K562 (cell line): ENCODE data around the gene BRMS1. TPM values are rescaled to one million over a fixed set of nuclear protein-coding genes. Genes with fewer than 3 reads are reported as not detected.

Experiments used
- ATAC-seq: fragments of 200-7000 bp; cut with Tn5 transposase; 3 replicates; pipeline ENCODE4 v1.9.1; 2020; ENCODE audit warnings: moderate library complexity
- BruUV-seq: library from RNA; stranded (reverse); fragments of 400-500 nt; replicated peaks from 2 replicates; lab custom pipeline; 2021; lab: Mats Ljungman, UMichigan
- CTCF ChIA-PET: fragments of 300-600 bp; formaldehyde crosslinking; extraction: SDS; loops from one replicate; lab custom pipeline; 2021; ENCODE audit warnings: low intra/inter-chr PET ratio; lab: Yijun Ruan, JAX
- POLR2A ChIA-PET: fragments of 300-600, 350-650 bp; sonication (Branson Sonifier 250); formaldehyde crosslinking; extraction: SDS; loops from one replicate; lab custom pipeline; 2021; ENCODE audit warnings: antibody characterized with exemption, inconsistent platforms; lab: Yijun Ruan, JAX
- DNase-seq, 4 experiments: peaks; one replicate each; pipeline versions ENCODE4 v3.0.0 to v3.0.0-alpha.2; 2011 to 2018; ENCODE audit warnings: low spot score in 3 of 4, mixed read lengths in 3 of 4; ENCODE audit errors: extremely low read depth in 1 of 4
- FAIRE-seq: peaks from 2 replicates; lab custom pipeline; 2011; peaks lifted over from hg19 to GRCh38; lab: Jason Lieb, UNC
- H2AFZ ChIP-seq: 2 replicates; pipeline ENCODE4 v1.6.0; 2011; ENCODE audit warnings: low read depth, low read length, control low read depth, inconsistent platforms
- H3K27ac ChIP-seq: fragments of 200-600 bp; 3 replicates; pipeline ENCODE4 v1.8.0; 2011; ENCODE audit warnings: low read depth, mild to moderate bottlenecking, control low read depth, inconsistent platforms, low read length, moderate library complexity, mixed read lengths; ENCODE audit errors: extremely low read depth
- H3K27me3 ChIP-seq, 2 experiments: fragments of 300-600 bp in 1 of 2; 2 replicates in 1 of 2; 3 replicates in 1 of 2; pipeline versions ENCODE4 v1.6.0 to v1.8.0; 2011; ENCODE audit warnings: inconsistent platforms in 2 of 2, low read length in 2 of 2, mild to moderate bottlenecking in 1 of 2, mixed read lengths in 1 of 2, moderate library complexity in 1 of 2; ENCODE audit not compliant: control insufficient read depth in 2 of 2, insufficient read depth in 2 of 2
- H3K36me3 ChIP-seq: fragments of 300-600 bp; 3 replicates; pipeline ENCODE4 v1.8.0; 2011; ENCODE audit warnings: mild to moderate bottlenecking, low read length, inconsistent platforms; ENCODE audit not compliant: control insufficient read depth, insufficient read depth
- H3K4me1 ChIP-seq, 2 experiments: fragments of 200-600 bp in 1 of 2; replicated peaks in 1 of 2; 2 replicates in 1 of 2; 3 replicates in 1 of 2; pipeline versions ENCODE4 v1.5.1 to v1.8.0; 2011; ENCODE audit warnings: inconsistent platforms in 2 of 2, low read length in 2 of 2, mild to moderate bottlenecking in 1 of 2, mixed read lengths in 1 of 2, moderate library complexity in 1 of 2; ENCODE audit not compliant: control insufficient read depth in 2 of 2, insufficient read depth in 2 of 2
- H3K4me2 ChIP-seq: 2 replicates; pipeline ENCODE4 v1.6.1; 2011; ENCODE audit warnings: low read length, control low read depth, inconsistent platforms, mixed read lengths; ENCODE audit not compliant: insufficient read depth
- H3K4me3 ChIP-seq: fragments of 200-600 bp; sonication (generic), shearing (Covaris generic); 2 replicates; pipeline ENCODE4 v1.5.1; 2016; ENCODE audit warnings: control low read depth, inconsistent platforms
- H3K79me2 ChIP-seq: fragments of 200-600 bp; 3 replicates; pipeline ENCODE4 v1.8.0; 2011; ENCODE audit warnings: low read length, inconsistent platforms; ENCODE audit not compliant: control insufficient read depth, insufficient read depth
- H3K9ac ChIP-seq, 2 experiments: 2 replicates each; pipeline versions ENCODE4 v1.6.0 to v1.6.1; 2011; ENCODE audit warnings: low read depth in 2 of 2, low read length in 2 of 2, control low read depth in 1 of 2, inconsistent platforms in 1 of 2, mild to moderate bottlenecking in 1 of 2, mixed read lengths in 1 of 2; ENCODE audit not compliant: insufficient read depth in 1 of 2
- H3K9me1 ChIP-seq: one replicate; pipeline ENCODE4 v1.6.0; 2011; ENCODE audit warnings: inconsistent platforms, mild to moderate bottlenecking, low read length, moderate library complexity; ENCODE audit not compliant: control insufficient read depth, insufficient read depth
- H3K9me3 ChIP-seq: replicated peaks from 2 replicates; pipeline ENCODE4 v1.5.1; 2011; ENCODE audit warnings: low read depth, low read length, inconsistent platforms; ENCODE audit not compliant: control insufficient read depth, insufficient read depth
- H4K20me1 ChIP-seq: replicated peaks from 2 replicates; pipeline ENCODE4 v1.6.1; 2011; ENCODE audit warnings: low read length, inconsistent platforms, mixed read lengths; ENCODE audit not compliant: control insufficient read depth, insufficient read depth
- DDX20 ChIP-seq: fragments of 450-650 bp; IDR thresholded peaks from 2 replicates; pipeline ENCODE4 v1.6.1; 2016; ENCODE audit warnings: missing genetic modification characterization, low read depth, mild to moderate bottlenecking, missing compliant biosample characterization, moderate library complexity
- ELF1 ChIP-seq: fragments of 200-800 bp; sonication (Bioruptor generic); IDR thresholded peaks from 2 replicates; pipeline ENCODE4 v1.6.1; 2016; ENCODE audit warnings: missing genetic modification characterization, missing compliant biosample characterization
- ETV6 ChIP-seq, 3 experiments: fragments of 150-350 bp in 1 of 3; sonication (generic) in 1 of 3; formaldehyde crosslinking in 1 of 3; IDR thresholded peaks; 2 replicates each; pipeline versions ENCODE4 v1.6.1 to v1.8.0; 2014 to 2022; ENCODE audit warnings: borderline replicate concordance in 2 of 3, low read depth in 2 of 3, antibody characterized with exemption in 1 of 3, low read length in 1 of 3, mild to moderate bottlenecking in 1 of 3, missing genetic modification reagents in 1 of 3
- HMGN3 ChIP-seq: IDR thresholded peaks from 2 replicates; pipeline ENCODE4 v1.6.1; 2011; ENCODE audit warnings: borderline replicate concordance, low read depth, mild to moderate bottlenecking, mixed read lengths, low read length; ENCODE audit not compliant: insufficient read length; ENCODE audit errors: extremely low read depth
- NCOA4 ChIP-seq: fragments of 450-650 bp; IDR thresholded peaks from 2 replicates; pipeline ENCODE4 v1.6.1; 2018; ENCODE audit warnings: mild to moderate bottlenecking; ENCODE audit not compliant: partially characterized antibody
- NCOR1 ChIP-seq: fragments of 450-650 bp; IDR thresholded peaks from 2 replicates; pipeline ENCODE4 v1.6.1; 2016; ENCODE audit warnings: mild to moderate bottlenecking, moderate library complexity
- NONO ChIP-seq, 2 experiments: fragments of 200-400 bp in 1 of 2; fragments of 450-650 bp in 1 of 2; formaldehyde crosslinking in 1 of 2; IDR thresholded peaks; 2 replicates each; pipeline ENCODE4 v1.6.1; 2017; ENCODE audit warnings: low read depth in 2 of 2, mild to moderate bottlenecking in 2 of 2, moderate library complexity in 2 of 2, low read length in 1 of 2
- POLR2B ChIP-seq: fragments of 450-650 bp; IDR thresholded peaks from 2 replicates; pipeline ENCODE4 v1.6.1; 2018; ENCODE audit warnings: low read depth; ENCODE audit not compliant: partially characterized antibody
- TCFL5 ChIP-seq: fragments of 250-450 bp; sonication (Bioruptor Pico); conservative IDR thresholded peaks from 2 replicates; pipeline ENCODE4 v1.6.1; 2021; ENCODE audit warnings: mild to moderate bottlenecking, moderate library complexity, matching md5 sums
- XRCC3 ChIP-seq: fragments of 450-650 bp; IDR thresholded peaks from 2 replicates; pipeline ENCODE4 v1.6.1; 2017; ENCODE audit warnings: mild to moderate bottlenecking, moderate library complexity
- ZBTB34 ChIP-seq: fragments of 250-450 bp; sonication (Bioruptor Pico); IDR thresholded peaks from 2 replicates; pipeline ENCODE4 v1.8.0; 2021; ENCODE audit warnings: mild to moderate bottlenecking, moderate library complexity
- ZNF347 ChIP-seq: fragments of 450-650 bp; formaldehyde crosslinking; IDR thresholded peaks from 2 replicates; pipeline ENCODE4 v1.4.0; 2020; ENCODE audit warnings: low read depth, mild to moderate bottlenecking, moderate library complexity
- ZNF511 ChIP-seq: sonication (generic); formaldehyde crosslinking; IDR thresholded peaks from 2 replicates; pipeline ENCODE4 v1.8.0; 2022; ENCODE audit warnings: mild to moderate bottlenecking, missing genetic modification reagents
- WGBS: fragments of 100-300 bp; shearing (Covaris generic); methylation state at CpG from one replicate; pipeline ENCODE4 v1.1.6; 2016; ENCODE audit warnings: low coverage, mixed read lengths; ENCODE audit not compliant: insufficient coverage; ENCODE audit errors: missing lambda C conversion rate; 5-methylcytosine and 5-hydroxymethylcytosine counted together
- in situ Hi-C: fragments of 300-500 bp; cut with MboI; formaldehyde crosslinking; loops from 4 replicates; pipeline ENCODE4 v1.15.0; 2018; ENCODE audit warnings: inconsistent platforms, mixed read lengths
- intact Hi-C: fragments of 100-400 bp; cut with micrococcal nuclease; formaldehyde crosslinking; loops from 2 replicates; pipeline ENCODE4 v1.14.2; 2022
- polyA plus RNA-seq, 8 experiments: library from polyadenylated mRNA; depleted of rRNA in 4 of 8; stranded (reverse) in 5 of 8; unstranded in 3 of 8; fragments of >200 nt; fragmentation: Nextera tagmentation in 2 of 8; fragmentation: Illumina TruSeq in 1 of 8; extraction: Ambion mirVana in 2 of 8; extraction: Trizol in 1 of 8; gene quantifications; 2 replicates each; pipeline versions ENCODE4 v1.2.1 to v1.2.3, GENCODE V29; 2011 to 2014; ENCODE audit warnings: inconsistent platforms in 1 of 8, missing spikeins in 1 of 8
- total RNA-seq, 7 experiments: library from RNA; depleted of rRNA in 6 of 7; stranded (reverse); fragments of >200 nt in 6 of 7; fragmentation: Illumina TruSeq in 2 of 7; extraction: Trizol in 2 of 7; gene quantifications; 2 replicates each; pipeline versions ENCODE4 v1.2.1 to v1.2.3, GENCODE V29; 2011 to 2021; ENCODE audit warnings: low replicate concordance in 1 of 7

BRMS1 gene
- total and polyA plus RNA-seq, 9 of the 15 experiments (the other 6 are each of a cell fraction or from before 2014, with no cell fraction given) = 2.2 to 78.8 (median 33.4) TPM

GRCh38 chr11:66339162-66339675 is 5.7 kb downstream of the BRMS1 start:
- H3K36me3 ChIP-seq = peaks cover 61% of the 10 kb centered on the region; the same call in 2 of the 3 replicates
- DNase-seq = no peak
- intact Hi-C loops = no loop called here
- no peak overlapping the region for H2AFZ ChIP-seq
- CTCF ChIA-PET = no interaction called here
- no peaks in the 10 kb centered on the region for H3K9me1 ChIP-seq
- no peak for ATAC-seq
- no TSS peak for BruUV-seq
- TF ChIP-seq ELF1 (tag) (no peak), TCFL5 (no peak), ZNF511 (no peak), NONO (IDR thresholded peaks at IDR 0.05; ENCODE audit: low read depth in 2 of 2, low read length in 1 of 2) (no peak), ZBTB34 (CRISPR knock-in tag) (no peak), NCOA4 (no peak), ZNF347 (CRISPR knock-in tag) (no peak), NCOR1 (no peak), XRCC3 (no peak), HMGN3 (no peak), POLR2B (no peak), DDX20 (tag) (no peak), ETV6 (IDR thresholded peaks at IDR 0.05; ENCODE audit: borderline replicate concordance in 1 of 2, low read depth in 2 of 2, low read length in 1 of 2) (no peak), ETV6 (CRISPR knock-in tag; IDR thresholded peaks at IDR 0.05; ENCODE audit: borderline replicate concordance) (no peak)
- TF ChIP-seq, all 486 proteins: peak for 0
- Histone ChIP-seq H4K20me1 (peaks cover 3% of the 10 kb centered on the region; the same call in 1 of the 2 replicates), H3K4me2 (no peak overlapping the region), H3K4me3 (no peak overlapping the region), H3K9me3 (no peaks in the 10 kb centered on the region), H3K27ac (no peak overlapping the region), H3K27me3 (no peaks in the 10 kb centered on the region), H3K9ac (peak overlapping the region in 1 of 2 experiments; percentile 43; a peak in 1 of 4 replicates), H3K4me1 (peaks cover 17 to 34% of the 10 kb centered on the region in 2 experiments), H3K79me2 (peaks cover 12% of the 10 kb centered on the region)
- POLR2A ChIA-PET = interaction anchor here (0.7 to 1.0 kb wide), 2 partner anchors 9 to 991 kb away, joined by 3 to 4 read pairs; no protein-coding TSS in a partner anchor
- in situ Hi-C loops = no loop called here
- FAIRE-seq = no peak
- WGBS = 75% methylated on average over 6 of the region's 6 CpGs
